Prostate gland (tissue), 2 donors: ENCODE results near the gene ZNF532. TPM values are rescaled to one million over a fixed set of nuclear protein-coding genes. Genes with fewer than 3 reads are reported as not detected.
A peak's percentile ranks its signal among the peaks of the same experiment; 100 is the strongest.

ENCODE experiments used
- DNase-seq: peaks from one replicate; pipeline ENCODE4 v3.0.0-alpha.2; 2019; ENCODE audit warnings: low spot score
- H3K27ac ChIP-seq, 2 donors: fragments of 200-600 bp; sonication (generic); 2 replicates each; pipeline ENCODE4 v1.5.1; 2017 to 2019
- H3K27me3 ChIP-seq: fragments of 200-600 bp; sonication (generic); replicated peaks from 2 replicates; pipeline ENCODE4 v1.5.1; 2019; ENCODE audit not compliant: insufficient read depth
- H3K36me3 ChIP-seq, 2 donors: fragments of 200-600 bp; sonication (generic); 1 replicate in 1 of 2; 2 replicates in 1 of 2; pipeline versions ENCODE4 v1.5.1 to v1.8.1; 2017 to 2019
- H3K4me1 ChIP-seq: fragments of 200-600 bp; sonication (generic); replicated peaks from 2 replicates; pipeline ENCODE4 v1.5.1; 2019
- H3K4me3 ChIP-seq, 2 donors: fragments of 200-600 bp; sonication (generic); 2 replicates each; pipeline ENCODE4 v1.5.1; 2017 to 2019
- H3K9me3 ChIP-seq: fragments of 200-600 bp; sonication (generic); 2 replicates; pipeline ENCODE4 v1.5.1; 2017
- POLR2A ChIP-seq: fragments of 450-650 bp; IDR thresholded peaks from one replicate; pipeline ENCODE4 v1.6.1; 2016; ENCODE audit warnings: antibody characterized with exemption, mild to moderate bottlenecking
- POLR2AphosphoS5 ChIP-seq: sonication (generic); formaldehyde crosslinking; IDR thresholded peaks from one replicate; pipeline ENCODE4 v1.6.1; 2017; ENCODE audit warnings: antibody characterized with exemption
- WGBS: methylation state at CpG from one replicate; pipeline ENCODE4 v1.1.5; 2018; 5-methylcytosine and 5-hydroxymethylcytosine counted together
- intact Hi-C: fragments of 100-400 bp; cut with DNase I; formaldehyde crosslinking; loops from one replicate; pipeline ENCODE4 v1.14.2; 2022
- total RNA-seq, 2 donors: library from RNA; depleted of rRNA; stranded (reverse); fragments of >200 nt; gene quantifications; one replicate each; pipeline ENCODE4 v1.1.0, GENCODE V29; 2016
- TF ChIP-seq, protein P1 (sequence below), 4 experiments: fragments of 200-600 bp in 2 of 4; fragments of 450-650 bp in 2 of 4; sonication (generic) in 2 of 4; IDR thresholded peaks; 1 replicate in 3 of 4; 2 replicates in 1 of 4; pipeline ENCODE4 v1.5.1; 2016 to 2019; ENCODE audit warnings: antibody characterized with exemption in 4 of 4, mild to moderate bottlenecking in 2 of 4, moderate library complexity in 2 of 4

Gene ZNF532
- total RNA-seq, 2 donors from 2014 or later, result 231 to 299 TPM

DNA sequence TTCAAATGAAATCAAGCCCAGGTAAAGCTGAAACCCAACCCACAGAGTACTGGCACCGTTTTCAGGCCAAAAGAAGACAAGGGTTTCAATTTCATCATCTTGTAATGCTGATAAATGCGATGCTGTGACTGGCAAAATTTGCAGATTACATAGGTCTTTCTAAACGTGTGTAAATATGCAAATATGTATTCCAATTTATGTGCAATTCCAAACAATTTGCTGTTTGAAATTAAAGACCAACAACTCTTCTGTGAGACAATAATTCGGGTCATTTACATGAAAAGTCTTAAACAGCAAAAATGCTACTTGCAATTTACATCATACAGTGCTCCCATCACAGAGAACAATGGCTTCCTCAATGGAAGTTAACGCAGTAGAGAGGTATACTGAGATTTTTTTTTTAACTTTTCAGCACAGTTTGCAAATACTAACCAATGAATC, 2.8 kb upstream of the ZNF532 start:
- intact Hi-C loops, result loop anchor here (5.0 kb wide), 2 partner anchors 50 to 80 kb away; no protein-coding TSS in a partner anchor

DNA sequence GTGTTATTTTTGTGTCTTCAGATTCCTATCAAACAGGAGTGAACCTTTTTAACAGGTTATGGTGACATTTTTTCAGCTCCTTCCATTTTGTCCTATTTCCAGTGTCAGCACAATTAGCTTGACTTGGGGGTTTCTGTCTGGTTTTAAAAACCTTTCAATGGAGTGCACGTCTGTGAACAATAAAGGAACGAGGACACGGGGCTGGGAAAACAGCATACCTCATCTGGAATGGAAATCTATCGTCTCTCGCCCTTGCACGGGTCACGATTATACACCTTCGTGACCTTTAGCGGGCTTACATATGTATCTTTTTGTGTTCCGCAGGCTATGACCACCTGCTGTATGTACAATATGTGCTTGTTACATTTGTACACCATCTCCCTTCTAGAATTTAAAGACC, 2.3 kb upstream of the ZNF532 start:
- H3K27me3 ChIP-seq, result no peaks in the 10 kb centered on the region
- no peak for DNase-seq
- TF ChIP-seq, protein P1, sequence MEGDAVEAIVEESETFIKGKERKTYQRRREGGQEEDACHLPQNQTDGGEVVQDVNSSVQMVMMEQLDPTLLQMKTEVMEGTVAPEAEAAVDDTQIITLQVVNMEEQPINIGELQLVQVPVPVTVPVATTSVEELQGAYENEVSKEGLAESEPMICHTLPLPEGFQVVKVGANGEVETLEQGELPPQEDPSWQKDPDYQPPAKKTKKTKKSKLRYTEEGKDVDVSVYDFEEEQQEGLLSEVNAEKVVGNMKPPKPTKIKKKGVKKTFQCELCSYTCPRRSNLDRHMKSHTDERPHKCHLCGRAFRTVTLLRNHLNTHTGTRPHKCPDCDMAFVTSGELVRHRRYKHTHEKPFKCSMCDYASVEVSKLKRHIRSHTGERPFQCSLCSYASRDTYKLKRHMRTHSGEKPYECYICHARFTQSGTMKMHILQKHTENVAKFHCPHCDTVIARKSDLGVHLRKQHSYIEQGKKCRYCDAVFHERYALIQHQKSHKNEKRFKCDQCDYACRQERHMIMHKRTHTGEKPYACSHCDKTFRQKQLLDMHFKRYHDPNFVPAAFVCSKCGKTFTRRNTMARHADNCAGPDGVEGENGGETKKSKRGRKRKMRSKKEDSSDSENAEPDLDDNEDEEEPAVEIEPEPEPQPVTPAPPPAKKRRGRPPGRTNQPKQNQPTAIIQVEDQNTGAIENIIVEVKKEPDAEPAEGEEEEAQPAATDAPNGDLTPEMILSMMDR (IDR thresholded peaks at IDR 0.05), result no peak
- TF ChIP-seq POLR2A, result no peak
- no peak for TF ChIP-seq POLR2AphosphoS5
- peaks cover 12% of the 10 kb centered on the region for H3K4me1 ChIP-seq
- no peaks in the 10 kb centered on the region for H3K9me3 ChIP-seq
- H3K27ac ChIP-seq, result peak overlapping the region; percentile 98 to 100
- H3K4me3 ChIP-seq, result peak overlapping the region; percentile 31 to 55
- 64% methylated on average over 10 of the region's 10 CpGs for WGBS
- intact Hi-C loops, result loop anchor here (5.0 kb wide), 2 partner anchors 50 to 80 kb away; no protein-coding TSS in a partner anchor
- no peaks in the 10 kb centered on the region for H3K36me3 ChIP-seq

More for the DNA sequence above, 2.8 kb upstream of the ZNF532 start:
- H3K9me3 ChIP-seq, result no peaks in the 10 kb centered on the region
- no peaks in the 10 kb centered on the region for H3K27me3 ChIP-seq
- no peak overlapping the region for H3K4me3 ChIP-seq
- TF ChIP-seq POLR2AphosphoS5, result no peak
- TF ChIP-seq, protein P1 (IDR thresholded peaks at IDR 0.05), result no peak
- no peak for TF ChIP-seq POLR2A
- no peak for DNase-seq
- 60% methylated on average over 5 of the region's 5 CpGs for WGBS
- H3K4me1 ChIP-seq, result peaks cover 12% of the 10 kb centered on the region
- peak overlapping the region; percentile 98 to 100 for H3K27ac ChIP-seq
- H3K36me3 ChIP-seq, result no peaks in the 10 kb centered on the region

DNA sequence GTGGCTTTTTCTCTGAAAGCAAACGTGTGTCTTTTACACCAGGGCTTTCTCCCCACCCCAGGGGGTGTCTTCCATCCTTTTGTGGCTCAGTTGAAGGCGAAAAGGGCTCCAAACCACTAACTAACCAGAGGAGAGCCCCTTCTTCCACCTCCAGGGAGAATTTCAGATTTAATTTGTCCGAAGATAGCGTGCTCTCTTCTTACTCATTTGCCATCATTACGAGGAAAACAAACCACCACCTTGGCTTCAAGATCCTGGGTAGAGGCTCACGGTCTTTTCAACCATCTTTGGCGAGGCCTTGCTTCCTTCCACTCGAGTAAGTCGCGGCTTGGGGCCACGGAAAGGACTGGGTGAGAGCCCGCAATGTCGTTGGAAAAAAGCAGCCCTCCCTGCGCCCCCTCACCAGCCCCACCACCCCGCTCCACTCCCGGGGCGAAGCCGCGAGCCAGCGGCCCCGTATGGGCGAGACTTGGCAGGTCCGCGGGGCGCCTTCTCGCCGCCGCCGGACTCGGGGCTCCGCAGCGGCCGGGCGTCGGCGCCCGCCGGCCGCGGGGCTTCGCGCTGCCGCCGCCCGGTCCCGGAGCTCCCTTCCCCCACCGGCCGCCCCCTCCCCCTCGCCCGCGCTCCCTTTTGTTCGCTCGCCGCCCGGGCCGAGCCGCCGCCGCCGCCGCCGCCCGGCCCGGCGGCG, 1.7 kb upstream of the ZNF532 start:
- Histone ChIP-seq H3K36me3 (no peaks in the 10 kb centered on the region), H3K27ac (peak overlapping the region; percentile 98 to 100), H3K4me1 (peaks cover 12% of the 10 kb centered on the region), H3K9me3 (no peaks in the 10 kb centered on the region), H3K27me3 (no peaks in the 10 kb centered on the region), H3K4me3 (peak overlapping the region; percentile 31 to 55)
- TF ChIP-seq POLR2AphosphoS5, result no peak
- TF ChIP-seq, protein P1 (IDR thresholded peaks at IDR 0.05), result no peak
- TF ChIP-seq POLR2A, result no peak
- 4% methylated on average over 37 of the region's 66 CpGs for WGBS
- intact Hi-C loops, result loop anchor here (5.0 kb wide), 2 partner anchors 49 to 81 kb away; no protein-coding TSS in a partner anchor
- DNase-seq, result no peak

DNA sequence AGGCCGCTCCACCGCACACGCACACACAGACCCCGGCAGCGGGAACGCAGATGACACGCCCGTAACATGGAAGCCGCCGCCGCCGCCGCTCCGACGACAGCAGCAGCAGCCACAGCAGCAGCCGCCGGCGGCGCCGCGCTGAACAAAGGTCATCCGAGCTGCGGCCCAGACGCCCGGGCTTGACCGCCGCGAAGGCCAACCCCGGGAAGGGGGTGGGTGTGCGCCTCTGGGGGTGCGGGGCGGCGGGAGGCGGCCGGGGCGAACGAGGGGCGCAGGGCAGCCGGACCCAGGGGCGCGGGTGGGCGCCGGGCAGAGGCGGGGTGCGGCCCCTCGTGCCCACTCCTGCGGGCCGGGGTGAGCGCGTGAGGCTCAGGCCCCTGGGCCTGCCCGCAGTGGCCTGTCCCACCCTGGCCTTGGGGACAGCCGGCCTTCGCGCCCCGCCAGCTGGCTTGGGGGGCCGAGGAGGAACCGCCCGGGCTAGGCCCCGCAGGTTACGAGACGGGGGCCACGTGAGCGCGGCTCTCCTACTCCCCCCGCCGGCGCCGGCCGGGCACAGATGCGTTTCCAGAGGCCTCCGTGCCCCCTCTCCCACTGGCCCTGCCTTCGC, 1.0 kb upstream of the ZNF532 start:
- TF ChIP-seq POLR2AphosphoS5 (no peak), POLR2A (no peak)
- TF ChIP-seq, protein P1 (IDR thresholded peaks at IDR 0.05), result no peak
- peak overlapping the region; percentile 31 to 55 for H3K4me3 ChIP-seq
- H3K27ac ChIP-seq, result peak overlapping the region; percentile 98 to 100
- no peaks in the 10 kb centered on the region for H3K27me3 ChIP-seq
- H3K36me3 ChIP-seq, result no peaks in the 10 kb centered on the region
- DNase-seq, result peak; percentile 33
- WGBS, result under 1% methylated on average over 60 of the region's 72 CpGs
- intact Hi-C loops, result loop anchor here (2.0 to 5.0 kb wide), 3 partner anchors 49 to 191 kb away; no protein-coding TSS in a partner anchor
- no peaks in the 10 kb centered on the region for H3K9me3 ChIP-seq
- peaks cover 12% of the 10 kb centered on the region for H3K4me1 ChIP-seq
